ENCODE results near the gene SPHKAP. TPM values are rescaled to one million over a fixed set of nuclear protein-coding genes. Genes with fewer than 3 reads are reported as not detected.

SPHKAP gene
- total RNA-seq, 1 experiment from 2014 or later: 0.10 TPM

- Histone ChIP-seq H3K4me3 (ENCODE audit: insufficient read depth, low read depth, low read length) (no peak overlapping the region), H3K27me3 (ENCODE audit: control insufficient read depth, insufficient read depth, low read length) (no peaks in the 10 kb centered on the region), H3K36me3 (replicated peaks; ENCODE audit: control insufficient read depth, insufficient read depth, low read length) (no peaks in the 10 kb centered on the region)
- no peak for DNase-seq
These were observed 247.6 kb downstream of the SPHKAP start for GRCh38 chr2:227933884-227934283.

DNA sequence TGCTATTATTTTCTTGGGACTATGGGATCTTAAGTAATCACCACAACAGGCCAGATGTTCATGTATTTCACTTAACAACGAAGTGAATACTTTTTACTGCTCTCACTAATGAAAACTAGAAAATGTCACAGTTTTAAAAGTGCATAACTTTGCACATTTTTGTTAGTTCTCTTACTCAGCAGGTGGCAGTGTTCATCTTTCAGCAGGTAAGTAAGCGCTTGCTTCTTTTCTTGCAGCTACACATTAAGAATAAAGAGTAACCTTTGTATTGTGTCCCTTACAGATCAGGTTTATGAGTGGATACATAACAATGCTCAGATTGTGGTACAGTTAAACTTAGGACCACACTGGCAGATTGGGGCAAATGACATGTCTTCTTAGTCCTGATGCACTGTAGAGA is 249.1 kb downstream of the SPHKAP start:
- Histone ChIP-seq H3K36me3 (replicated peaks; ENCODE audit: control insufficient read depth, insufficient read depth, low read length) (no peaks in the 10 kb centered on the region), H3K27me3 (ENCODE audit: control insufficient read depth, insufficient read depth, low read length) (no peaks in the 10 kb centered on the region), H3K4me3 (ENCODE audit: insufficient read depth, low read depth, low read length) (no peak overlapping the region)
- no peak for DNase-seq

DNA sequence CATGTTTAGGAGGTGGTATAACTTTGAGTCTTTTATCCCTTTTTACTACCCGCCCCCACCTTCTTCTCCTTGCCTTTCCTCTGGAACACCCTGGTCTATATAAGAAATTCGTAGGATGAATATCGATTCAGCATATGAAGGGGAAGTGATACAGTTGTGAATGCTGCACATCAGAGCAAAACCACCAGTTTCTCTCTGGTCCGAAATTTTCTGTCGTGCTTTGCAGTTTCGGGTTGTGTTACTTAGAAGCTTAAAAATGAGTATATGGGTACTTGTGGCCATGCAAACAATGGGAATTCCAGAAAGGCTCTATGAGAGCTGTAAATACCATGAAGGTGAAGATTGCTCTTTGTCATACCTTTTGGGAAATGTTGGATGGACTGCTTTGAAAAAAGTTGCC is 249.5 kb downstream of the SPHKAP start:
- no peaks in the 10 kb centered on the region for H3K36me3 ChIP-seq (replicated peaks; ENCODE audit: control insufficient read depth, insufficient read depth, low read length)
- no peaks in the 10 kb centered on the region for H3K27me3 ChIP-seq (ENCODE audit: control insufficient read depth, insufficient read depth, low read length)

More for the DNA sequence above, 249.5 kb downstream of the SPHKAP start:
- H3K4me3 ChIP-seq (ENCODE audit: insufficient read depth, low read depth, low read length): no peak overlapping the region
- no peak for DNase-seq

All from H7 (cell line).